Measurements from ENCODE around the gene CD86.

Gene CD86

GRCh38 chr3:122064326-122064725, 9.2 kb downstream of the CD86 start:
- Histone ChIP-seq H3K27me3 (ENCODE audit: insufficient read depth, poor library complexity, severe bottlenecking) (no peaks in the 10 kb centered on the region), H3K27ac (replicated peaks) (no peak overlapping the region), H3K4me3 (replicated peaks; ENCODE audit: insufficient read depth, low read length) (no peak overlapping the region)
- TF ChIP-seq SPI1 (IDR thresholded peaks at IDR 0.05; ENCODE audit: borderline replicate concordance, low read depth) (no peak), GABPA (IDR thresholded peaks at IDR 0.05; ENCODE audit: low read depth) (no peak), POLR2AphosphoS5 (IDR thresholded peaks at IDR 0.05; ENCODE audit: low read depth) (no peak), REST (IDR thresholded peaks at IDR 0.05; ENCODE audit: insufficient replicate concordance, low read depth) (no peak), CTCF (IDR thresholded peaks at IDR 0.05; ENCODE audit: insufficient read depth, low read length) (no peak)
- no peak for DNase-seq (ENCODE audit: low read depth in 1 of 2, low spot score in 1 of 2)

GRCh38 chr3:122066331-122067213, 11.4 kb downstream of the CD86 start:
- H3K27ac ChIP-seq (replicated peaks) = peak overlapping the region; percentile 71
- H3K27me3 ChIP-seq (ENCODE audit: insufficient read depth, poor library complexity, severe bottlenecking) = no peaks in the 10 kb centered on the region
- no peak for TF ChIP-seq GABPA (IDR thresholded peaks at IDR 0.05; ENCODE audit: low read depth)
- H3K4me3 ChIP-seq (replicated peaks; ENCODE audit: insufficient read depth, low read length) = no peak overlapping the region
- peak in 1 of 2 experiments; percentile 31 for DNase-seq (ENCODE audit: low read depth in 1 of 2, low spot score in 1 of 2)

GRCh38 chr3:122067214-122067550, 12.0 kb downstream of the CD86 start:
- peak; percentile 77 to 84 for DNase-seq (ENCODE audit: low read depth in 1 of 2, low spot score in 1 of 2)
- no peak overlapping the region for H3K4me3 ChIP-seq (replicated peaks; ENCODE audit: insufficient read depth, low read length)
- no peaks in the 10 kb centered on the region for H3K27me3 ChIP-seq (ENCODE audit: insufficient read depth, poor library complexity, severe bottlenecking)
- TF ChIP-seq CTCF (IDR thresholded peaks at IDR 0.05; ENCODE audit: insufficient read depth, low read length) = no peak
- no peak for TF ChIP-seq REST (IDR thresholded peaks at IDR 0.05; ENCODE audit: insufficient replicate concordance, low read depth)
- TF ChIP-seq GABPA (IDR thresholded peaks at IDR 0.05; ENCODE audit: low read depth) = no peak
- 0 out of 2 replicates have a peak, but pooled peaks have one; percentile 27 for TF ChIP-seq POLR2AphosphoS5 (IDR thresholded peaks at IDR 0.05; ENCODE audit: low read depth)
- no peak for TF ChIP-seq SPI1 (IDR thresholded peaks at IDR 0.05; ENCODE audit: borderline replicate concordance, low read depth)
- H3K27ac ChIP-seq (replicated peaks) = peak overlapping the region; percentile 71

GRCh38 chr3:122067588-122068240, 12.6 kb downstream of the CD86 start:
- peak in 1 of 2 experiments; percentile 53 for DNase-seq (ENCODE audit: low read depth in 1 of 2, low spot score in 1 of 2)
- no peaks in the 10 kb centered on the region for H3K27me3 ChIP-seq (ENCODE audit: insufficient read depth, poor library complexity, severe bottlenecking)
- no peak overlapping the region for H3K4me3 ChIP-seq (replicated peaks; ENCODE audit: insufficient read depth, low read length)
- H3K27ac ChIP-seq (replicated peaks) = peak overlapping the region; percentile 71
- TF ChIP-seq REST (IDR thresholded peaks at IDR 0.05; ENCODE audit: insufficient replicate concordance, low read depth) = no peak
- no peak for TF ChIP-seq POLR2AphosphoS5 (IDR thresholded peaks at IDR 0.05; ENCODE audit: low read depth)
- no peak for TF ChIP-seq SPI1 (IDR thresholded peaks at IDR 0.05; ENCODE audit: borderline replicate concordance, low read depth)
- no peak for TF ChIP-seq CTCF (IDR thresholded peaks at IDR 0.05; ENCODE audit: insufficient read depth, low read length)
- no peak for TF ChIP-seq GABPA (IDR thresholded peaks at IDR 0.05; ENCODE audit: low read depth)
